Astrocyte of the spinal cord (primary cell): ENCODE measurements around the gene CCRL2.
"Not testable (repeated sequence)": the region's sequence is repeated elsewhere in the genome, so short reads cannot be mapped to it uniquely, and the experiment has no call there.

Source experiments
- DNase-seq: peaks from one replicate; pipeline ENCODE4 v3.0.0; 2011; ENCODE audit warnings: low read depth, low spot score
- H3K4me3 ChIP-seq: 2 replicates; pipeline ENCODE4 v1.5.1; 2011; ENCODE audit warnings: low read depth, mild to moderate bottlenecking, low read length, moderate library complexity
- in situ Hi-C: cut with HindIII; loops from 2 replicates; pipeline ENCODE4 v1.10.0; 2017; ENCODE audit warnings: low sequenced_read_pairs
- TF ChIP-seq, protein P1 (sequence below): IDR thresholded peaks from 2 replicates; pipeline ENCODE4 v1.5.1; 2012; ENCODE audit warnings: low read depth, mild to moderate bottlenecking, low read length, inconsistent platforms

Gene CCRL2

DNA sequence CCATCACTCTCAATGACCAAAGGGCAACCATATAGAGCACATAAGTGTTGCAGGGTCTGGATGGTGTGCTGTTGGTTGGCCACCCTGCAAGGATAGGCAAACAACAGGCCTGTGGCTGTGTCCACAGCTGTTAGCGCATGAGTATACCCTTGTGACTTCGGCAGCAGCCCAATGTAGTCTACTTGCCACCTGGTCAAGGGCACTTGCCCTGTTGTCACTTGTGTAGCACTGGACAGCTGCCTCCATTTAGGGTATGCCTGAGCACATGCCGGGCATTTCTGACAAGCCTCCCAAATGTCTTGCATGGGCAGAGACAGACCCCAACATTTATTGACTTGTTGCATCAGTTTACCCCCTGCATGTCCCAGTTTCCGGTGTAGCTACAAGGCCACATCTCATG lies 12.8 kb downstream of the CCRL2 start:
- in situ Hi-C loops: no loop called here
- no peak overlapping the region for H3K4me3 ChIP-seq
- TF ChIP-seq, protein P1, sequence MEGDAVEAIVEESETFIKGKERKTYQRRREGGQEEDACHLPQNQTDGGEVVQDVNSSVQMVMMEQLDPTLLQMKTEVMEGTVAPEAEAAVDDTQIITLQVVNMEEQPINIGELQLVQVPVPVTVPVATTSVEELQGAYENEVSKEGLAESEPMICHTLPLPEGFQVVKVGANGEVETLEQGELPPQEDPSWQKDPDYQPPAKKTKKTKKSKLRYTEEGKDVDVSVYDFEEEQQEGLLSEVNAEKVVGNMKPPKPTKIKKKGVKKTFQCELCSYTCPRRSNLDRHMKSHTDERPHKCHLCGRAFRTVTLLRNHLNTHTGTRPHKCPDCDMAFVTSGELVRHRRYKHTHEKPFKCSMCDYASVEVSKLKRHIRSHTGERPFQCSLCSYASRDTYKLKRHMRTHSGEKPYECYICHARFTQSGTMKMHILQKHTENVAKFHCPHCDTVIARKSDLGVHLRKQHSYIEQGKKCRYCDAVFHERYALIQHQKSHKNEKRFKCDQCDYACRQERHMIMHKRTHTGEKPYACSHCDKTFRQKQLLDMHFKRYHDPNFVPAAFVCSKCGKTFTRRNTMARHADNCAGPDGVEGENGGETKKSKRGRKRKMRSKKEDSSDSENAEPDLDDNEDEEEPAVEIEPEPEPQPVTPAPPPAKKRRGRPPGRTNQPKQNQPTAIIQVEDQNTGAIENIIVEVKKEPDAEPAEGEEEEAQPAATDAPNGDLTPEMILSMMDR: no peak
- DNase-seq: no peak

GRCh38 chr3:46420931-46421330 lies 13.9 kb downstream of the CCRL2 start:
- H3K4me3 ChIP-seq: no peak overlapping the region
- TF ChIP-seq, protein P1: no peak
- in situ Hi-C loops: no loop called here

DNA sequence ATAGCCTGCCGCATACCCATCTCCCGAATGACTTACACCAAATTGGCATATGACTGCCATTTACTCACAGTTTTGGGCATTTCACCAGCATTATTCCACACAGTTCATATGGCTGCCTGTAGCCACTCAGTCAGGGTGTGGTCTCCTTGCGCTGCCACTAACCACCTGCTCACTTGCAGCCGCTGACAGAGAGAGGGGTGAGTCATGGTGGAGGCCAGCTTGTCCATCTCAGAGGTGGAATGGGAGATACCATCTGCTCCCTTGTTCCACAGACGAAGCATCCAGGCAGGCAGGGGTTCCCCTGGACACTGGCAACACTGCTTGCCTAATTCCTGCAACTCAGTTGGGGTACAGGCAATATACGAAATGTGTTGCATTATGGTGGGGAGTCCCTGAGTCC lies 15.6 kb downstream of the CCRL2 start:
- H3K4me3 ChIP-seq: no peak overlapping the region
- in situ Hi-C loops: no loop called here
- DNase-seq: no peak
- TF ChIP-seq, protein P1: no peak

More at GRCh38 chr3:46420931-46421330, 13.9 kb downstream of the CCRL2 start:
- DNase-seq: no peak

GRCh38 chr3:46423588-46423987 lies 16.5 kb downstream of the CCRL2 start:
- TF ChIP-seq, protein P1: no peak
- in situ Hi-C loops: no loop called here
- no peak for DNase-seq

GRCh38 chr3:46426476-46426875 lies 19.4 kb downstream of the CCRL2 start:
- DNase-seq, in situ Hi-C loops, H3K4me3 ChIP-seq: not testable (repeated sequence)

More at GRCh38 chr3:46423588-46423987, 16.5 kb downstream of the CCRL2 start:
- H3K4me3 ChIP-seq: no peak overlapping the region

GRCh38 chr3:46427404-46427803 lies 20.3 kb downstream of the CCRL2 start:
- in situ Hi-C loops, DNase-seq, H3K4me3 ChIP-seq: not testable (repeated sequence)

GRCh38 chr3:46427916-46428833 lies 21.1 kb downstream of the CCRL2 start:
- H3K4me3 ChIP-seq: no peak overlapping the region
- no peak for DNase-seq
- in situ Hi-C loops: no loop called here
- TF ChIP-seq, protein P1: no peak
